Measurements from ENCODE around the gene ICE2. TPM values are rescaled to one million over a fixed set of nuclear protein-coding genes. Genes with fewer than 3 reads are reported as not detected.
A peak's percentile ranks its signal among the peaks of the same experiment; 100 is the strongest.

The ICE2 gene
- total RNA-seq, 1 donor from 2014 or later, result 50.3 TPM

DNA sequence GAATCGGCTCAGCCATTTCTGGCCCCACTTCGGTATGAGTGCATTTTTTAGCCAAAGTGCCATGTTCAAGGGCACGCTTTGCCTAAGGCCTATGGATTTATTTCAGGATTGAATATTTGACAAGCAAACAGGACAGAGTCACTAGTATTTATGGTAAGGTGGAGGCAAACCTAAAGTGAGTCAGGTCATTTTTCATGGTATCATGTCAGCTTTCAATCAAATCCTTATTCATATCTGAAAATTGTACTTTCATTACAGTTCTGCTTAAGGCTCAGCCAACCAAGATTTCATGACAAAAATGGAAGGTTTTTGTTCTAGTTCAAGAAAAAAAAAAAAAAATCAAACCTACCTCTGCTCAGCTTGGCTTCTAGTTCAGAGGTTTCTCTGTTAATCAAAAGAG lies 30.5 kb upstream of the ICE2 start:
- Mint-ChIP-seq H3K9me3 (ENCODE audit: unreplicated experiment) (no peaks in the 10 kb centered on the region), H3K27me3 (ENCODE audit: unreplicated experiment) (no peaks in the 10 kb centered on the region), H3K4me3 (ENCODE audit: unreplicated experiment) (no peak overlapping the region), H3K36me3 (ENCODE audit: unreplicated experiment) (peaks cover 59% of the 10 kb centered on the region), H3K4me1 (ENCODE audit: unreplicated experiment) (peaks cover 7% of the 10 kb centered on the region), H3K27ac (ENCODE audit: unreplicated experiment) (no peak overlapping the region)
- DNase-seq (ENCODE audit: extremely low spot score, unreplicated experiment), result no peak
- TF ChIP-seq, protein P1, sequence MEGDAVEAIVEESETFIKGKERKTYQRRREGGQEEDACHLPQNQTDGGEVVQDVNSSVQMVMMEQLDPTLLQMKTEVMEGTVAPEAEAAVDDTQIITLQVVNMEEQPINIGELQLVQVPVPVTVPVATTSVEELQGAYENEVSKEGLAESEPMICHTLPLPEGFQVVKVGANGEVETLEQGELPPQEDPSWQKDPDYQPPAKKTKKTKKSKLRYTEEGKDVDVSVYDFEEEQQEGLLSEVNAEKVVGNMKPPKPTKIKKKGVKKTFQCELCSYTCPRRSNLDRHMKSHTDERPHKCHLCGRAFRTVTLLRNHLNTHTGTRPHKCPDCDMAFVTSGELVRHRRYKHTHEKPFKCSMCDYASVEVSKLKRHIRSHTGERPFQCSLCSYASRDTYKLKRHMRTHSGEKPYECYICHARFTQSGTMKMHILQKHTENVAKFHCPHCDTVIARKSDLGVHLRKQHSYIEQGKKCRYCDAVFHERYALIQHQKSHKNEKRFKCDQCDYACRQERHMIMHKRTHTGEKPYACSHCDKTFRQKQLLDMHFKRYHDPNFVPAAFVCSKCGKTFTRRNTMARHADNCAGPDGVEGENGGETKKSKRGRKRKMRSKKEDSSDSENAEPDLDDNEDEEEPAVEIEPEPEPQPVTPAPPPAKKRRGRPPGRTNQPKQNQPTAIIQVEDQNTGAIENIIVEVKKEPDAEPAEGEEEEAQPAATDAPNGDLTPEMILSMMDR (IDR thresholded peaks at IDR 0.05), result no peak

DNA sequence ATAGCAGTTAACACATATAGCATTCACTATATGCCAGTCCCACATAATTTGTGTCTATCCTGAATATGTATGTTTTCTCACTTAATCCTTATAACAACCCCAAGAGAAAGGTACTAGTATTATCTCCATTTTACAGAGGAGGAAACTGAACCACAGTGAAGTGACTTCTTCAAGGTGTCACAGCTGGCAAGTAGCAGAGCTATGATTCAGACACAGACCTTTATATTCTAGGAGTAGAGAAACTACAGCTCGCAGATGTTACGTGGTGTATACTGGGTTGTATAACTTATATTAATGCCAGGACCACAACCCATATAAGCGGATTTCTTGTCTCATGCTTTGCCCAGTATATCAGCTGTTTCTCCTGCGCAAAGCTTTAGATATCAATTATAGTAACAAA lies 29.5 kb upstream of the ICE2 start:
- H3K9me3 Mint-ChIP-seq (ENCODE audit: unreplicated experiment), result no peaks in the 10 kb centered on the region
- no peaks in the 10 kb centered on the region for H3K27me3 Mint-ChIP-seq (ENCODE audit: unreplicated experiment)
- peaks cover 54% of the 10 kb centered on the region for H3K36me3 Mint-ChIP-seq (ENCODE audit: unreplicated experiment)
- DNase-seq (ENCODE audit: extremely low spot score, unreplicated experiment), result no peak
- TF ChIP-seq, protein P1 (IDR thresholded peaks at IDR 0.05), result no peak
- H3K4me1 Mint-ChIP-seq (ENCODE audit: unreplicated experiment), result peaks cover 7% of the 10 kb centered on the region
- no peak overlapping the region for H3K27ac Mint-ChIP-seq (ENCODE audit: unreplicated experiment)
- no peak overlapping the region for H3K4me3 Mint-ChIP-seq (ENCODE audit: unreplicated experiment)

DNA sequence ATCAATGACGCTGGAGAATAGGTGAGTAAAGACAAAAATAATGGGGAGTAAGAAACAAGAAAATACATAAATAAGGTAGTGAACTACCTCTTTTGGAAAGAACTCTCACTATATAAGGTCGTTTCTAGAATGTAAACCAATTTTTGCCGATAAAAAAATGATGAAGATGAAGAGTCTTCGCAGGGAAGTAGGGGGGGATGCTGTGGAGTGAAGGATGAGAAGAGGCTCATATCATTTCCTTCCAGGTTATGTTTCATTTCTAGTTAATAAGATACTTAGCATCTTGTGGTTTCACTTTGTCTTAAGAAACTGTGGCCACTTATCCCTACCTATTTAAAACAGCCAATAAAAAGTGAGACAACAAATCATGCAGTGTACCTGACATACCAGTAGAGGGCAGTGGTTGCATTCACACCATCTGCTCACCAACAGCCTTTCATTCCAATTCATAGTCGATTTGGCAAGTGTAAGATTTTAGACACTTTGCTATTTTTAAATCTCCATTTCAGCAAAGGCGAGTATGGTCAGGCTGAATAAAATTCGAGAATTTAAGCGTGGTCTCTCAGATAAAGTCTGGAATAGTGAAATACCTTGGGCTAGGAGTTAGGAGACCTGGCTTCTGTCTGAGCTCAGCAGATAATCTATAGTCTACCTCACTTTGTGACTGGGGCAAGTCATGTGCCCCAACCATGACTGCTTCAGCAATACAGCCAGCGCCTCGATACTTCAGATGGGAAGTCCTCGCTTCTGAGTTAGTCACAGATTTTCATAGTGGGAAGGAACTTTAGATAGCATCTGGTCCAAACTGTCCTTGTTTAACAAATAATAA lies 28.9 kb upstream of the ICE2 start:
- no peak overlapping the region for H3K4me3 Mint-ChIP-seq (ENCODE audit: unreplicated experiment)
- no peak overlapping the region for H3K27ac Mint-ChIP-seq (ENCODE audit: unreplicated experiment)

DNA sequence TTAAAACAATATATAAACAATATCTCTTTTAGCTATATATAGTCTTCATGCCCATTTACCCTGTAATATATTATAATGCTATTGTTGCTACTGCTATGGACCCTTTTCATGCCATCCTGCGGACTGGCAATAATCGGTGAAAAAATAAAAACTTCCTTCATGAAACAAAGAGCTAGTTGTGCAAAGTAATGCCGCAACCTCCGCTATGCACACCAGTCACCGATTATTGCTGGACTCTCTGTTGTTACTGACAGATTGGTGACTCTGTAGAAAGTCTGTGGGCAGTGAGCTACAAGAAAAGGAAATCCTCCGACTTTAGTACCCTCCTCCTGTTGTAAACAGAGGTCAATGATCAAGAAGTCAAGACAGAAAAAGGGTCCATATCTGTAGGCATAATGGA lies 17.9 kb upstream of the ICE2 start:
- Mint-ChIP-seq H3K36me3 (ENCODE audit: unreplicated experiment) (peaks cover 50% of the 10 kb centered on the region), H3K4me3 (ENCODE audit: unreplicated experiment) (no peak overlapping the region), H3K27me3 (ENCODE audit: unreplicated experiment) (no peaks in the 10 kb centered on the region), H3K27ac (ENCODE audit: unreplicated experiment) (no peak overlapping the region), H3K4me1 (ENCODE audit: unreplicated experiment) (no peaks in the 10 kb centered on the region), H3K9me3 (ENCODE audit: unreplicated experiment) (no peaks in the 10 kb centered on the region)
- TF ChIP-seq, protein P1 (IDR thresholded peaks at IDR 0.05), result no peak
- no peak for DNase-seq (ENCODE audit: extremely low spot score, unreplicated experiment)

More for the DNA sequence above, 28.9 kb upstream of the ICE2 start:
- no peaks in the 10 kb centered on the region for H3K9me3 Mint-ChIP-seq (ENCODE audit: unreplicated experiment)
- peaks cover 50% of the 10 kb centered on the region for H3K36me3 Mint-ChIP-seq (ENCODE audit: unreplicated experiment)
- no peak for DNase-seq (ENCODE audit: extremely low spot score, unreplicated experiment)
- no peaks in the 10 kb centered on the region for H3K27me3 Mint-ChIP-seq (ENCODE audit: unreplicated experiment)
- H3K4me1 Mint-ChIP-seq (ENCODE audit: unreplicated experiment), result peaks cover 7% of the 10 kb centered on the region
- TF ChIP-seq, protein P1 (IDR thresholded peaks at IDR 0.05), result peak; percentile 91

DNA sequence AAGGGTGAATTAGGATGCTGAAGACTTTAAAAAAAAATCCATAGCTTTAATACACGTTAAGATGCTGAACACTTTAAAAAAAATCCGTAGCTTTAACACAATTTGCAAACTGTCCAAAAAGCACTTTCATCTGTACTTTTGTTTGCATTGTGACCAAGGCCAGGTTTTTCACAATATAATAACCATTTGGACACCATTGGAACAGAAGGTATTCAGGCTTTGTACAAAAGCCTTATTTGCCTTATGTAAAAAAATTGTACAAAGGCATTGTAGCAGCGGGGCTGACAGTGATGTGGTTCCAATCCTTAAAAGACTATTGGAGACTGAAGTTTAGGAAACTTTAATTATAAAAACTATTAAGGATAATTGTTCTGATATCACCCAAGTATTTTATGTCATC lies 15.2 kb upstream of the ICE2 start:
- TF ChIP-seq, protein P1 (IDR thresholded peaks at IDR 0.05), result no peak
- no peaks in the 10 kb centered on the region for H3K4me1 Mint-ChIP-seq (ENCODE audit: unreplicated experiment)
- no peak overlapping the region for H3K4me3 Mint-ChIP-seq (ENCODE audit: unreplicated experiment)
- no peak for DNase-seq (ENCODE audit: extremely low spot score, unreplicated experiment)
- no peak overlapping the region for H3K27ac Mint-ChIP-seq (ENCODE audit: unreplicated experiment)
- H3K27me3 Mint-ChIP-seq (ENCODE audit: unreplicated experiment), result no peaks in the 10 kb centered on the region
- peaks cover 35% of the 10 kb centered on the region for H3K36me3 Mint-ChIP-seq (ENCODE audit: unreplicated experiment)
- H3K9me3 Mint-ChIP-seq (ENCODE audit: unreplicated experiment), result no peaks in the 10 kb centered on the region

Data from osteocyte (in vitro differentiated cells).